Germinal center (tissue), 1 donor: ENCODE data around the gene ADD1.
A peak's percentile ranks its signal among the peaks of the same experiment; 100 is the strongest.

Experiments
- DNase-seq: peaks from one replicate; pipeline ENCODE4 v3.0.0; 2012; ENCODE audit warnings: mixed read lengths, low spot score

ADD1 gene

GRCh38 chr4:2822461-2823300, 21.0 kb upstream of the ADD1 start:
- no peak for DNase-seq

GRCh38 chr4:2823301-2823670, 20.4 kb upstream of the ADD1 start:
- no peak for DNase-seq

DNA sequence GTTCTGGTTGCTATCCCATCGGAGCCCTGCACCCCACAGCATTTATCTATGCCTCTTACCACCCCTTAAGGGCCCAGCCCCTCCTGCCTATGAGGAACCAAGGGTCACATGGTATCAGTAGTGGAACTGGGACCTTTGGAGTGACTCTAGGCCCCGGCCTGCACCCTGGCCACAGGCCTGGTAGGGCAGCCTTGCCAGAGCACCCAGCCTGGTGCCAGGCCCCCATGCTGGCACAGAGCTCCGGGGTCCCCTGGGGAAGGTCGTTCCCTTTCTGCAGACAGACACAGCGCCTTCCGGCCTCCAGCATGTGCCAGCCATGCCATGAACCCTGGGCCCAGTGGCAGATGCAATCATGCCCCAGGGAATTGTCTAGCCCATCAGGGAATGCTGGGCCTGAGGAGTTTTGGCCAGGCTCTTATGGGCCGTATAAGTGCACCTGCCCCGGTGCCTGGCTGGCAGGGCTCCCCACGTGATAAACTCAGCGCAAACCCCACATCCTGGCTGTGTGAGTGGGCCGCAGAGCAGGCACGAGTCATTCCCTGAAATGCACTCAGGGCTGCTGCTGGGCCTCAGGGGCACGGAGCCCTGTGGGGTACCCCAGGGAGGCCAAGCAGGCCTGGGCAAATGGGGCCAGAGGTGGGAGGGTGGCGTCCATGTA, 19.8 kb upstream of the ADD1 start:
- no peak for DNase-seq

DNA sequence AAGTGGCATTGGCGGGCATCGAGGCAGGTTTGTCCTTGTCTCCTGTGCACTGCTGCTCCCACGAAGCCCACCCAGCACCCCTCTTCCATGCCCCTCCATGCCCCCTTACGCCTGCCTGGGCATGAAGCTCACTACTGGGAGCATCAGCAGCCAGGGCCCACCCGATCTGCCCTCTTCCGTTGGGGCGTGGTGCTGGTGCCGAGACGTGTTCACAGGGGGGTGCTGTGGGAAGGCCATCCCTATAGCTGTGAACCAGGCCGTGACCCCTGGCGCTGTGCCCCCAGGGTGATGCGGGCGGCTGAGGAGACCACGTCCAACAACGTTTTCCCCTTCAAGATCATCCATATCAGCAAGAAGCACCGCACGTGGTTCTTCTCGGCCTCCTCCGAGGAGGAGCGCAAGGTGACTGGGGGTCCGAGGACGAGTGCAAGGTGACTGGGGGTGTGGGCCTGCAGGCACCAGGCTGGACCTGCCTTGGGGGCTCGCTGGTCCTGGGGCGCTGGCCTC, 19.3 kb upstream of the ADD1 start:
- no peak for DNase-seq

GRCh38 chr4:2824836-2825381, 18.7 kb upstream of the ADD1 start:
- no peak for DNase-seq

- no peak for DNase-seq
These were observed 17.9 kb upstream of the ADD1 start for GRCh38 chr4:2825740-2826139.

GRCh38 chr4:2827071-2827873, 16.4 kb upstream of the ADD1 start:
- DNase-seq = no peak

- no peak for DNase-seq
These were observed 15.5 kb upstream of the ADD1 start for GRCh38 chr4:2827874-2828751.

DNA sequence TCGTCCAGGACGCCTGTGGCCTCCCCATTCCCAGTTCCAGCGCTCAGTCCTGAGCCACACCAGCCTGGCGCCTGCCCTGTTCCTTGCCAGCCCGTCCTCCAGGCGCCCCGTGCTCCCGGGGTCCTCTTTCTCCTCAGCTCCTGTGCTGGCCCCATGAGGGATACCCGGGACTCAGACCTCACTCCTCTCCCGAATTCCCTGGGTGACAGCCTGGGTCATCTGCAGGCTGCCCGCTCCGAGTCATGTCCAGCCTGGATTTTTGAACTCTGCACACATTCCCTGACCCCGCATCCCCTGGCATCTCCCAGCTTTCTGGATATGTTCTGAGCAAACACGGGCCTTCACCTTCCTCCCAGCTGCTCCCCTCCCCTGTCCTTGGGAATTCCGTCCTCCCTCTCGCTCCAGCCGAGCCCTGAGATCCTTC, 14.9 kb upstream of the ADD1 start:
- DNase-seq = no peak

GRCh38 chr4:2829321-2829932, 14.2 kb upstream of the ADD1 start:
- DNase-seq = no peak

DNA sequence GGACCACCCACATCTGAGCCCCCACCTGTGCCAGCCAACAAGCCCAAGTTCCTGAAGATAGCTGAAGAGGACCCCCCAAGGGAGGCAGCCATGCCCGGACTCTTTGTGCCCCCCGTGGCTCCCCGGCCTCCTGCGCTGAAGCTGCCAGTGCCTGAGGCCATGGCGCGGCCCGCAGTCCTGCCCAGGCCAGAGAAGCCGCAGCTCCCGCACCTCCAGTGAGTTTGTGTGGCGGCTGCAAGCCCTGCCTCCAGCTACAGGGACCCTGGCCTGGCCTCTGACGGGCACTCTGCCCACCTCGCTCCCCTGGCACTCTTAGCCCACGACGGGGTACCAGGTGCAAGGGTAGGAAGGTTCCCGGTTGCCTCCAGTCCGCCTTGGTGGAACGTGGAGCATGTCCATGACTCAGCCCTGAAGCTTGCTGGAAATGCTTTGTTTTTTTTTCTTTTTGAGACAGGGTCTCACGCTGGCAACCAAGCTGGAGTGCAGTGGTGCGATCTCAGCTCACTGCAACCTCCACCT, 13.7 kb upstream of the ADD1 start:
- no peak for DNase-seq

GRCh38 chr4:2830632-2831610, 12.7 kb upstream of the ADD1 start:
- DNase-seq = no peak

DNA sequence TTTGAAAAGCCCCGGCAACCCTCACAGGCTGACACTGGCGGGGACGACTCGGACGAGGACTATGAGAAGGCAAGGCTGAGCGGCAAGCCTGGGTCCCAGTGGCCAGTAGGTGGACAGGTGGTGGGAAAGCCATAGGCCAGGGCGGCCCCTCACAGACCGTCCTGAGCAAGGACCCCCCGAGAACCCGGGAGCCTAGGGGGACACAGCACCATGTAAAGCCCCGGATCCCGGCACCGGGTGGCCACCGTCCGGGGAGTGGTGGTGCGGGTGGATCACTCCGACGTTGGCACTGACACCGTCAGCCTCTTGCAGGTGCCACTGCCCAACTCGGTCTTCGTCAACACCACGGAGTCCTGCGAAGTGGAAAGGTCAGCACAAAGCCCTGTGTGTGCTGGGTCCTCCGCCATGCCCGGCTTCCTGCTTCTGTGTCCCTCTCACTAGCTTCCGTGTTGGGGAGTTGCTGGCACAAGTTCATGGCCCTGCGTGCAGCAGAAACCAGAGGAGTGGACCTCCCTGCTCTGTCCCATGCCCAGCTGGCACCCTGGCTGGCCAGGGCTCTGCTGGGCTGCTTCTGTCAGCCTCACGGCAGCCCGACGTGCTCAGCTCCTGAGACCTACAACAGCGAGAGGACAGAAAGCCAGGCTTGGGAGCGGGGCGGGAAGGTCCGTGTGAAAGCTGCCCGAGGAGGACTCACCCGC, 11.9 kb upstream of the ADD1 start:
- DNase-seq = no peak

- peak; percentile 78 for DNase-seq
These were observed 11.2 kb upstream of the ADD1 start for GRCh38 chr4:2832309-2832980.

GRCh38 chr4:2832981-2833670, 10.5 kb upstream of the ADD1 start:
- no peak for DNase-seq

GRCh38 chr4:2833671-2834000, 10.0 kb upstream of the ADD1 start:
- no peak for DNase-seq

- no peak for DNase-seq
These were observed 9.4 kb upstream of the ADD1 start for GRCh38 chr4:2834001-2834921.
